ENCODE measurements around the gene TFEB.

TFEB gene

GRCh38 chr6:41677124-41677921 is 58.1 kb downstream of the TFEB start:
- Histone ChIP-seq H3K4me1 (ENCODE audit: insufficient read depth, low read length) (peaks cover 12% of the 10 kb centered on the region), H3K9me3 (ENCODE audit: low read length) (no peaks in the 10 kb centered on the region), H3K27me3 (ENCODE audit: insufficient read depth, low read length) (peaks cover 9% of the 10 kb centered on the region), H3K36me3 (ENCODE audit: insufficient read depth, low read length) (no peaks in the 10 kb centered on the region), H2AFZ (ENCODE audit: low read depth, low read length) (no peak overlapping the region), H3K4me3 (ENCODE audit: low read length) (no peak overlapping the region)

GRCh38 chr6:41676431-41676830 is 59.0 kb downstream of the TFEB start:
- Histone ChIP-seq H3K9me3 (ENCODE audit: low read length) (no peaks in the 10 kb centered on the region), H3K4me3 (ENCODE audit: low read length) (no peak overlapping the region), H3K4me1 (ENCODE audit: insufficient read depth, low read length) (peaks cover 9% of the 10 kb centered on the region), H3K27me3 (ENCODE audit: insufficient read depth, low read length) (peaks cover 9% of the 10 kb centered on the region), H3K36me3 (ENCODE audit: insufficient read depth, low read length) (no peaks in the 10 kb centered on the region), H2AFZ (ENCODE audit: low read depth, low read length) (no peak overlapping the region)

- Histone ChIP-seq H3K9me3 (ENCODE audit: low read length) (no peaks in the 10 kb centered on the region), H3K36me3 (ENCODE audit: insufficient read depth, low read length) (no peaks in the 10 kb centered on the region), H2AFZ (ENCODE audit: low read depth, low read length) (no peak overlapping the region), H3K27me3 (ENCODE audit: insufficient read depth, low read length) (peaks cover 11% of the 10 kb centered on the region), H3K4me3 (ENCODE audit: low read length) (no peak overlapping the region), H3K4me1 (ENCODE audit: insufficient read depth, low read length) (peaks cover 9% of the 10 kb centered on the region)
These were observed 59.4 kb downstream of the TFEB start for GRCh38 chr6:41675992-41676391.

- H3K36me3 ChIP-seq (ENCODE audit: insufficient read depth, low read length) = no peaks in the 10 kb centered on the region
- no peak overlapping the region for H2AFZ ChIP-seq (ENCODE audit: low read depth, low read length)
- H3K27me3 ChIP-seq (ENCODE audit: insufficient read depth, low read length) = peaks cover 13% of the 10 kb centered on the region
- peaks cover 7% of the 10 kb centered on the region for H3K4me1 ChIP-seq (ENCODE audit: insufficient read depth, low read length)
- no peaks in the 10 kb centered on the region for H3K9me3 ChIP-seq (ENCODE audit: low read length)
- no peak overlapping the region for H3K4me3 ChIP-seq (ENCODE audit: low read length)
These were observed 60.1 kb downstream of the TFEB start for GRCh38 chr6:41675176-41675775.

GRCh38 chr6:41674231-41675000 is 61.0 kb downstream of the TFEB start:
- H3K4me3 ChIP-seq (ENCODE audit: low read length) = no peak overlapping the region
- no peaks in the 10 kb centered on the region for H3K36me3 ChIP-seq (ENCODE audit: insufficient read depth, low read length)

GRCh38 chr6:41673704-41674000 is 61.8 kb downstream of the TFEB start:
- H3K36me3 ChIP-seq (ENCODE audit: insufficient read depth, low read length) = no peaks in the 10 kb centered on the region
- H3K4me1 ChIP-seq (ENCODE audit: insufficient read depth, low read length) = peaks cover 4% of the 10 kb centered on the region
- no peaks in the 10 kb centered on the region for H3K9me3 ChIP-seq (ENCODE audit: low read length)
- no peak overlapping the region for H2AFZ ChIP-seq (ENCODE audit: low read depth, low read length)
- H3K4me3 ChIP-seq (ENCODE audit: low read length) = no peak overlapping the region
- peaks cover 9% of the 10 kb centered on the region for H3K27me3 ChIP-seq (ENCODE audit: insufficient read depth, low read length)

More at GRCh38 chr6:41674231-41675000, 61.0 kb downstream of the TFEB start:
- Histone ChIP-seq H3K9me3 (ENCODE audit: low read length) (no peaks in the 10 kb centered on the region), H2AFZ (ENCODE audit: low read depth, low read length) (no peak overlapping the region), H3K4me1 (ENCODE audit: insufficient read depth, low read length) (peaks cover 4% of the 10 kb centered on the region), H3K27me3 (ENCODE audit: insufficient read depth, low read length) (peaks cover 13% of the 10 kb centered on the region)

GRCh38 chr6:41672816-41673703 is 62.3 kb downstream of the TFEB start:
- peaks cover 8% of the 10 kb centered on the region for H3K27me3 ChIP-seq (ENCODE audit: insufficient read depth, low read length)
- H3K4me3 ChIP-seq (ENCODE audit: low read length) = no peak overlapping the region
- no peaks in the 10 kb centered on the region for H3K36me3 ChIP-seq (ENCODE audit: insufficient read depth, low read length)
- H2AFZ ChIP-seq (ENCODE audit: low read depth, low read length) = no peak overlapping the region
- H3K9me3 ChIP-seq (ENCODE audit: low read length) = no peaks in the 10 kb centered on the region
- H3K4me1 ChIP-seq (ENCODE audit: insufficient read depth, low read length) = peaks cover 4% of the 10 kb centered on the region

- no peaks in the 10 kb centered on the region for H3K9me3 ChIP-seq (ENCODE audit: low read length)
- no peak overlapping the region for H3K4me3 ChIP-seq (ENCODE audit: low read length)
- H3K27me3 ChIP-seq (ENCODE audit: insufficient read depth, low read length) = peaks cover 8% of the 10 kb centered on the region
- no peaks in the 10 kb centered on the region for H3K36me3 ChIP-seq (ENCODE audit: insufficient read depth, low read length)
- no peaks in the 10 kb centered on the region for H3K4me1 ChIP-seq (ENCODE audit: insufficient read depth, low read length)
- H2AFZ ChIP-seq (ENCODE audit: low read depth, low read length) = no peak overlapping the region
These were observed 63.4 kb downstream of the TFEB start for GRCh38 chr6:41672016-41672415.

GRCh38 chr6:41671376-41671775 is 64.0 kb downstream of the TFEB start:
- Histone ChIP-seq H3K36me3 (ENCODE audit: insufficient read depth, low read length) (no peaks in the 10 kb centered on the region), H2AFZ (ENCODE audit: low read depth, low read length) (no peak overlapping the region), H3K9me3 (ENCODE audit: low read length) (no peaks in the 10 kb centered on the region), H3K27me3 (ENCODE audit: insufficient read depth, low read length) (peaks cover 7% of the 10 kb centered on the region), H3K4me3 (ENCODE audit: low read length) (no peak overlapping the region), H3K4me1 (ENCODE audit: insufficient read depth, low read length) (no peaks in the 10 kb centered on the region)

GRCh38 chr6:41670703-41671360 is 64.6 kb downstream of the TFEB start:
- Histone ChIP-seq H2AFZ (ENCODE audit: low read depth, low read length) (no peak overlapping the region), H3K9me3 (ENCODE audit: low read length) (no peaks in the 10 kb centered on the region), H3K4me1 (ENCODE audit: insufficient read depth, low read length) (no peaks in the 10 kb centered on the region), H3K27me3 (ENCODE audit: insufficient read depth, low read length) (peaks cover 7% of the 10 kb centered on the region), H3K36me3 (ENCODE audit: insufficient read depth, low read length) (no peaks in the 10 kb centered on the region), H3K4me3 (ENCODE audit: low read length) (no peak overlapping the region)

GRCh38 chr6:41668968-41669367 is 66.4 kb downstream of the TFEB start:
- H3K4me1 ChIP-seq (ENCODE audit: insufficient read depth, low read length) = peaks cover under 1% of the 10 kb centered on the region

GRCh38 chr6:41667195-41667594 is 68.2 kb downstream of the TFEB start:
- no peak overlapping the region for H2AFZ ChIP-seq (ENCODE audit: low read depth, low read length)
- peaks cover 5% of the 10 kb centered on the region for H3K27me3 ChIP-seq (ENCODE audit: insufficient read depth, low read length)
- no peaks in the 10 kb centered on the region for H3K36me3 ChIP-seq (ENCODE audit: insufficient read depth, low read length)
- peaks cover 7% of the 10 kb centered on the region for H3K4me1 ChIP-seq (ENCODE audit: insufficient read depth, low read length)
- no peaks in the 10 kb centered on the region for H3K9me3 ChIP-seq (ENCODE audit: low read length)
- no peak overlapping the region for H3K4me3 ChIP-seq (ENCODE audit: low read length)

More at GRCh38 chr6:41668968-41669367, 66.4 kb downstream of the TFEB start:
- no peak overlapping the region for H3K4me3 ChIP-seq (ENCODE audit: low read length)
- no peaks in the 10 kb centered on the region for H3K9me3 ChIP-seq (ENCODE audit: low read length)
- no peaks in the 10 kb centered on the region for H3K36me3 ChIP-seq (ENCODE audit: insufficient read depth, low read length)
- H2AFZ ChIP-seq (ENCODE audit: low read depth, low read length) = no peak overlapping the region
- peaks cover 5% of the 10 kb centered on the region for H3K27me3 ChIP-seq (ENCODE audit: insufficient read depth, low read length)
